Measurements from ENCODE around the gene DKC1. TPM values are rescaled to one million over a fixed set of nuclear protein-coding genes. Genes with fewer than 3 reads are reported as not detected.
"Not testable (repeated sequence)": the region's sequence is repeated elsewhere in the genome, so short reads cannot be mapped to it uniquely, and the experiment has no call there.

Gene DKC1
- total and polyA plus RNA-seq, 10 donors = 32.0 to 54.4 (median 39.0) TPM

GRCh38 chrX:154809939-154810665 is 47.4 kb downstream of the DKC1 start:
- DNase-seq = no peak
- H3K27ac ChIP-seq = no peak overlapping the region
- H3K4me3 ChIP-seq = no peak overlapping the region
- no peaks in the 10 kb centered on the region for H3K27me3 ChIP-seq (replicated peaks in 1 of 7)
- peaks cover 0 to 9% (median 0%) of the 10 kb centered on the region in 8 donors for H3K9me3 ChIP-seq
- intact Hi-C loops (cut with DNase I; ENCODE audit: low total_unique reads) = no loop called here
- WGBS, 5 donors = 42 to 72% (median 60%) methylated on average over 1 of the region's 1 CpG
- peaks cover 0 to 7% (median 4%) of the 10 kb centered on the region in 6 donors for H3K4me1 ChIP-seq
- no peak for TF ChIP-seq POLR2A (IDR thresholded peaks at IDR 0.05)
- TF ChIP-seq, protein P1, sequence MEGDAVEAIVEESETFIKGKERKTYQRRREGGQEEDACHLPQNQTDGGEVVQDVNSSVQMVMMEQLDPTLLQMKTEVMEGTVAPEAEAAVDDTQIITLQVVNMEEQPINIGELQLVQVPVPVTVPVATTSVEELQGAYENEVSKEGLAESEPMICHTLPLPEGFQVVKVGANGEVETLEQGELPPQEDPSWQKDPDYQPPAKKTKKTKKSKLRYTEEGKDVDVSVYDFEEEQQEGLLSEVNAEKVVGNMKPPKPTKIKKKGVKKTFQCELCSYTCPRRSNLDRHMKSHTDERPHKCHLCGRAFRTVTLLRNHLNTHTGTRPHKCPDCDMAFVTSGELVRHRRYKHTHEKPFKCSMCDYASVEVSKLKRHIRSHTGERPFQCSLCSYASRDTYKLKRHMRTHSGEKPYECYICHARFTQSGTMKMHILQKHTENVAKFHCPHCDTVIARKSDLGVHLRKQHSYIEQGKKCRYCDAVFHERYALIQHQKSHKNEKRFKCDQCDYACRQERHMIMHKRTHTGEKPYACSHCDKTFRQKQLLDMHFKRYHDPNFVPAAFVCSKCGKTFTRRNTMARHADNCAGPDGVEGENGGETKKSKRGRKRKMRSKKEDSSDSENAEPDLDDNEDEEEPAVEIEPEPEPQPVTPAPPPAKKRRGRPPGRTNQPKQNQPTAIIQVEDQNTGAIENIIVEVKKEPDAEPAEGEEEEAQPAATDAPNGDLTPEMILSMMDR (IDR thresholded peaks at IDR 0.05 in 8 of 11, conservative IDR thresholded peaks at IDR 0.05 in 3 of 11) = no peak
- no peak for TF ChIP-seq POLR2AphosphoS5 (IDR thresholded peaks at IDR 0.05)
- H3K36me3 ChIP-seq = no peaks in the 10 kb centered on the region

DNA sequence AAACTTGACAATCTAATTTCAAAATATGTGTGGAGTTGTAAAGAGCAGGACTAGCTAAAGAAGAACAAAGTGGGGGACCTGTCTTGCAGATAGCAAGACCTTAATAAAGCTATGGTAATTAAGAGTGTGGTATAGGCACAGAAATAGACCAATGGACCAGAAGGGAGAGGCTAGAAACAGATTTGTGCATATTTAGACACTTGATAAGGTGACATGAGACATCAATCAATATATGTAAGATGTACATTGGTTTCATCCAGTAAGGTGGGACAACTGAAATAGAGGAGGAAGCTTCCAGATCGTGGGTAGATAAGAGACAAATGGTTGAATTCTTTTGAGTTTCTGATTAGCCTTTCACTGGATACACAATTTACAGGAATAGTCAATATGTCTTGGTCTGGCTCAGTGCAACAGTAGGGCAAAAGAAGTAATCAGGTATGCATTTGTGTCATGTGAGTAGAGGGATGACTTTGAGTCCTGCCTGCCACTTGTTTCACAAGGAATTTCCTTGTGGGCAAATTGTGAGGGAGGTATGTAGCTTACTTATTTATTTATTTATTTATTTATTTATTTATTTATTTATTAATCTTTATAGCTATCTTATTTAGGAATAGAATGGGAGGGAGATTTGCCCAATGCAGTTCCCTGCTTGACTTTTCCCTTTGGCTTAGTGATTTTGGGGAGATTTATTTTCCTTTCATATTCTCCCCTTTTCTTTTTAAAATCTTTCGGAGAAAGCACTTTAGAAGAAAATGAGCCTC is 49.9 kb downstream of the DKC1 start:
- WGBS, 5 donors = 68 to 89% (median 87%) methylated on average over 2 of the region's 2 CpGs
- no peaks in the 10 kb centered on the region for H3K9me3 ChIP-seq
- H3K4me3 ChIP-seq = no peak overlapping the region
- no peak for TF ChIP-seq POLR2AphosphoS5 (IDR thresholded peaks at IDR 0.05)
- TF ChIP-seq, protein P1 (IDR thresholded peaks at IDR 0.05 in 8 of 11, conservative IDR thresholded peaks at IDR 0.05 in 3 of 11) = no peak
- TF ChIP-seq POLR2A (IDR thresholded peaks at IDR 0.05) = no peak
- no peaks in the 10 kb centered on the region for H3K36me3 ChIP-seq
- H3K4me1 ChIP-seq = no peaks in the 10 kb centered on the region
- intact Hi-C loops (cut with DNase I; ENCODE audit: low total_unique reads) = no loop called here
- DNase-seq = no peak
- no peaks in the 10 kb centered on the region for H3K27me3 ChIP-seq (replicated peaks in 1 of 7)
- H3K27ac ChIP-seq = no peak overlapping the region

DNA sequence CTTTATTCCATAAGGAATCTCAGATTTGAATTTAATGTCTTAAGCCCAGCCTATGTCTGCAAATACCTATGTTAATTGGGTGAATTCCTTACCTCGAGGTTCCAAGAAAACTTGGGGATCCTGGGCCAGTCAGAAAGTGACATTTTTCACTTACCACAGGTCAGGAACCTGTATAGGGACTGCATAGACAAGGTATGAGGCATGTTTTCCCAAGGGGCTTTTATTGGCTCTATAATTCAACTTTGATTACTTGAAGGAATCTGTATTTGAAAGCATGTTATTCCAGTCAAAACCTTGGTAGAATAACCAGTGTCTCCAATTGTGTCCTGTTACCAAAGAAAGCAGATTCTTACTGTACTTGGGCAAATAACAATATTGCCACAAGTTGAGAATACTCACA is 51.1 kb downstream of the DKC1 start:
- intact Hi-C loops (cut with DNase I; ENCODE audit: low total_unique reads) = no loop called here
- Histone ChIP-seq H3K4me3 (no peak overlapping the region), H3K27me3 (replicated peaks in 1 of 7) (no peaks in the 10 kb centered on the region), H3K4me1 (no peaks in the 10 kb centered on the region), H3K36me3 (no peaks in the 10 kb centered on the region), H3K9me3 (no peaks in the 10 kb centered on the region), H3K27ac (no peak overlapping the region)
- no peak for DNase-seq
- TF ChIP-seq POLR2A (IDR thresholded peaks at IDR 0.05) (no peak), POLR2AphosphoS5 (IDR thresholded peaks at IDR 0.05) (no peak)
- TF ChIP-seq, protein P1 (IDR thresholded peaks at IDR 0.05 in 8 of 11, conservative IDR thresholded peaks at IDR 0.05 in 3 of 11) = no peak
- WGBS, 5 donors = 33 to 74% (median 41%) methylated on average over 1 of the region's 1 CpG

DNA sequence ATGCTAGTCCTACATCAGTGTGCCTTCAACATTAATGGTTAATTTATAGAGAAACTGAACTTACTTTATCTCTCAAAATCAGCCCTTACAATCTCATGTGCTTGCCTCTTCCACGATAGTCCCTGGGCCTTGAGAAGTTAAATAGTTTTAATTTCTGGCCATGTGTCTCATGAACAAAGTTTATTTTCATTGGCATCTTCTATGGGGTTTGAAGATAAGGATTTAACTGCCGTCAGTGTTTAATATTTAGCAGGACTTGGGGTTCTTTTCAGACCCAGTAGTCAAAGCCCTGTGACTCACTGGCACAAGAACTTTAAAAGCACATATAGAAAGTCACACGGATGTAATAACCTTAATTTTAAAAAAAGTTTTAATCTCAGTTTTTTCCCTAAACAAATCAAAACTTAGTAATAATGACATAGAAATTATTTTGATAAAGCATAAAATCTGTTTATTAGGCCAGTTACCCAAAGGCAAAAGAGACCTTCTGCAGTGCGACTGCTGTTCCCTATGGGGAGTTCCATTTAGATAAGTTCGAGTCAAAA is 52.7 kb downstream of the DKC1 start:
- no peak overlapping the region for H3K27ac ChIP-seq
- 77 to 93% (median 79%) methylated on average over 5 of the region's 5 CpGs for WGBS, 5 donors
- no peak for DNase-seq
- no peaks in the 10 kb centered on the region for H3K9me3 ChIP-seq
- no peaks in the 10 kb centered on the region for H3K4me1 ChIP-seq
- TF ChIP-seq POLR2AphosphoS5 (IDR thresholded peaks at IDR 0.05) (no peak), POLR2A (IDR thresholded peaks at IDR 0.05) (no peak)
- TF ChIP-seq, protein P1 (IDR thresholded peaks at IDR 0.05 in 8 of 11, conservative IDR thresholded peaks at IDR 0.05 in 3 of 11) = no peak
- H3K4me3 ChIP-seq = no peak overlapping the region
- intact Hi-C loops (cut with DNase I; ENCODE audit: low total_unique reads) = no loop called here
- no peaks in the 10 kb centered on the region for H3K27me3 ChIP-seq (replicated peaks in 1 of 7)
- H3K36me3 ChIP-seq = no peaks in the 10 kb centered on the region

DNA sequence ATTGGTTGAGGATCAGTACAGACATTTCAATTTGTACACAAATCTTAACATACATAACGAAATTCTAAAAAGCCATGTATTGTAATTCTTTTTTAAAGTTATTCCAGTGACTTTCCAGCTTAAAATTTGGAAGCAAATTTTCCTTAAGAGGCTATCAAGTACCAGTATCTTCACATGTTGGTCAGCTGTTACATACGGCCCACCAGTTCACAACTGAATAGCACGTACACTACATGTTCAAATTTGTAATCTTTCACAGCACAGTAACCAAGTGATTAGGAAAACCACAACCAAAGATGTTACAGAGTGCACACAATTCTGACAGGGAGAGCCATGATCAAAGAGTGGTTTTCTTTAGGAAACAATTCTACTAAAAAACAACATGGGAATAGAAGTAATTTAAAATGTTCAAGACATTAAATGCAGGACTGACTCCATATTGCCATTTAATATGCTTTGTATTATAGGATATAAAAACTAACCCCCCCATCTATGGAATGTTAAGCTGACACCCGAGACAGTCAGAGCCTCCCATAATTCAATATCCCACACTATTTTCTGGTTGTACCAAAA is 53.7 kb downstream of the DKC1 start:
- H3K27ac ChIP-seq; H3K4me3 ChIP-seq; intact Hi-C loops (cut with DNase I; ENCODE audit: low total_unique reads); DNase-seq; H3K27me3 ChIP-seq (replicated peaks in 1 of 7); H3K4me1 ChIP-seq; H3K36me3 ChIP-seq; H3K9me3 ChIP-seq: not testable (repeated sequence)
- 73 to 85% (median 78%) methylated on average over 3 to 4 of the region's 4 CpGs for WGBS, 5 donors

GRCh38 chrX:154817048-154817618 is 54.5 kb downstream of the DKC1 start:
- H3K4me1 ChIP-seq; H3K27ac ChIP-seq; H3K27me3 ChIP-seq (replicated peaks in 1 of 7); H3K36me3 ChIP-seq; H3K9me3 ChIP-seq; H3K4me3 ChIP-seq; DNase-seq; intact Hi-C loops (cut with DNase I; ENCODE audit: low total_unique reads): not testable (repeated sequence)
- 93 to 99% (median 95%) methylated on average over 18 to 19 of the region's 19 CpGs for WGBS, 5 donors
